GM12875 (cell line): ENCODE results near the gene AAMDC.
A peak's percentile ranks its signal among the peaks of the same experiment; 100 is the strongest.
"Not testable (repeated sequence)": the region's sequence is repeated elsewhere in the genome, so short reads cannot be mapped to it uniquely, and the experiment has no call there.

ENCODE experiments used
- H3K4me3 ChIP-seq: one replicate; pipeline ENCODE4 v1.5.1; 2011; ENCODE audit warnings: low read depth, low read length, control low read depth
- TF ChIP-seq, protein P1 (sequence below): IDR thresholded peaks from 2 replicates; pipeline ENCODE4 v1.5.1; 2011; ENCODE audit warnings: low read depth, mild to moderate bottlenecking, control low read depth, inconsistent platforms, low read length, moderate library complexity, borderline replicate concordance; ENCODE audit not compliant: insufficient read depth

AAMDC gene

GRCh38 chr11:77874206-77874605, 53.3 kb downstream of the AAMDC start:
- H3K4me3 ChIP-seq: no peak overlapping the region
- TF ChIP-seq, protein P1, sequence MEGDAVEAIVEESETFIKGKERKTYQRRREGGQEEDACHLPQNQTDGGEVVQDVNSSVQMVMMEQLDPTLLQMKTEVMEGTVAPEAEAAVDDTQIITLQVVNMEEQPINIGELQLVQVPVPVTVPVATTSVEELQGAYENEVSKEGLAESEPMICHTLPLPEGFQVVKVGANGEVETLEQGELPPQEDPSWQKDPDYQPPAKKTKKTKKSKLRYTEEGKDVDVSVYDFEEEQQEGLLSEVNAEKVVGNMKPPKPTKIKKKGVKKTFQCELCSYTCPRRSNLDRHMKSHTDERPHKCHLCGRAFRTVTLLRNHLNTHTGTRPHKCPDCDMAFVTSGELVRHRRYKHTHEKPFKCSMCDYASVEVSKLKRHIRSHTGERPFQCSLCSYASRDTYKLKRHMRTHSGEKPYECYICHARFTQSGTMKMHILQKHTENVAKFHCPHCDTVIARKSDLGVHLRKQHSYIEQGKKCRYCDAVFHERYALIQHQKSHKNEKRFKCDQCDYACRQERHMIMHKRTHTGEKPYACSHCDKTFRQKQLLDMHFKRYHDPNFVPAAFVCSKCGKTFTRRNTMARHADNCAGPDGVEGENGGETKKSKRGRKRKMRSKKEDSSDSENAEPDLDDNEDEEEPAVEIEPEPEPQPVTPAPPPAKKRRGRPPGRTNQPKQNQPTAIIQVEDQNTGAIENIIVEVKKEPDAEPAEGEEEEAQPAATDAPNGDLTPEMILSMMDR: no peak

DNA sequence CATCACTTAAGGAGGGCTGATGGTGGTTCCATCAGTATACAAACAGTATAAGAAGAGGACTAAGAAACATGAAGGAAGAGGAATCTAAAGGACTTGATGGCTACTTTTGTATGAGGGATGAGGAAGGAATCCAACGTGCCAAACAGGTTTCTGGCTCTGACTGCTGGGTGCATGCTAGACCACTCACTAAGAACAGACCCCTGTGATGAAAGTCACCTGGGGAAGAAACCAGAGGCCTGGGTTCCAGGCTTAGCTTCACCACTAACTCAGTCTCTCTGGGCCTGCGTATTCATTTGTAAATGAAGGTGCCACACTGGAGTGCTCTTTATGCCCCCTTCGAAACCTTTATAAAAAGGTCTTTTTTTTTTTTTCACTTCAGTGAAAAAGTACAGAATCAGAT, 55.1 kb downstream of the AAMDC start:
- TF ChIP-seq, protein P1: no peak
- H3K4me3 ChIP-seq: no peak overlapping the region

GRCh38 chr11:77878247-77878646, 57.3 kb downstream of the AAMDC start:
- not testable (repeated sequence) for H3K4me3 ChIP-seq

- TF ChIP-seq, protein P1: 0 out of 2 replicates have a peak, but pooled peaks have one; percentile 18
- no peak overlapping the region for H3K4me3 ChIP-seq
These were observed 58.3 kb downstream of the AAMDC start for GRCh38 chr11:77879218-77879617.

GRCh38 chr11:77882396-77882795, 61.5 kb downstream of the AAMDC start:
- no peak overlapping the region for H3K4me3 ChIP-seq
- TF ChIP-seq, protein P1: no peak

DNA sequence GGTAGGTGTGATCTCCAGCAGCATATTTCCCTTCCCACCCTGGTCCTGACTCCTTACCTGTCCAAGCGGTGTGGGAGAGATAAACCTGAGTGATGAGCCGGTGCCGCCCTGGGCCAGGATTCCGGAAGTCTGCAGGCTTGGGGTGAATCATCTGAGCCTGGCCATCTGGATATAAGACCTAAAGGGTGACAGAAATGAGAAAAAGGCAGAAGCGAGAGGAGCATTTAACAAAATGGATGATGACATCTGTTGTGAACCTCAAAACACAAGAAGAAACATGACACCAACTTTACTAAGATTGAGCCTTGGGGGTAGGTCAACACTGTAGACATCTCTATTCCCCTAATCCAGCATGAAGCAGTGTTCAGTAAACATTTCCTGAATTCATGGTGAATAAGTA, 62.8 kb downstream of the AAMDC start:
- TF ChIP-seq, protein P1: no peak

GRCh38 chr11:77884186-77884828, 63.4 kb downstream of the AAMDC start:
- no peak overlapping the region for H3K4me3 ChIP-seq
- TF ChIP-seq, protein P1: no peak

More for the DNA sequence above, 62.8 kb downstream of the AAMDC start:
- H3K4me3 ChIP-seq: no peak overlapping the region
